Measurements from ENCODE around the gene CEP70.

CEP70 gene

DNA sequence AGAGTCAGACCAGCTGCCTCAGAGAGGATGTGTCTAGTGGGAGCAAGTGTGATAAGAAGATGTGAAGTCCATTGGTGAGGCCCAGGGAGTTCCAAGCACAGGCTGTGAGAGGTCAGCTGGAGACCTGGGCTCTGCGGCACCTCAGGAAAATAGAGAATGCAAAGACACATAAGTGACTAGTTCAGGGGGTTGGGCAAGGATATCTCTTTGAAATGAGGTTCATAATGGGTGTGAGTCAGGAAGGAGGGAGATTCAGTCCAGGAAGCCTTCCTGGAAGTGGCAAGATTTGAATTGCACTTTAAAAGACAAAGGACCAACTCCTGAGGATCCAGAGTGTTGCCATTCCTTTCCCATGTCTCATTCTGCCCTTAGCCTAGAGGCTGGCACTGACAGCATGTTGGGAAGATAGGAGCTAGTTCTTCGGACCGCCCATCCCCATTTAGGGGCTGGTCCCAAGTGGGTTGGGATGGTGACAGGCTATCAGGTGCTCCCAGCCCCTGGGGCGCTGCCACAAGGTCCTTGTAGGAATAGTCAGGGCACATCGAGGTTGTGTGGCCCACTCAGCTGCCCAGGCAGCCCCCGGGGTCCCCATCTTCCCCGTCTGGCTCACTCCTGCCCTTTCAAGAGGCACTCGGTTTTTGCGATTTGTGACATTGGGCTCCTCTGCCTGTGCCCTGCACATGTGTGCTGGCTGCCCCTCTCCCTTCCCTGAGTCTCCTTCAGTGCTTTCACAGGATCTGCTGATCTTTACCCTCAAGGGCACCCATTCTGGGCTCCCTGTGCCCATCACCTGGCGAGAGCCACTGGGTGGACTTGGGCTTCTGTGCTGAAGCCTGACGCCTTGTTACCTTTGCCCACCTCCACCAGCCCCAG is 136.0 kb downstream of the CEP70 start:
- no peak for TF ChIP-seq BACH2 (CRISPR knock-in tag; IDR thresholded peaks at IDR 0.05; ENCODE audit: borderline replicate concordance)
- no peak for TF ChIP-seq ZFP30 (CRISPR knock-in tag; IDR thresholded peaks at IDR 0.05)
- TF ChIP-seq, protein P1, sequence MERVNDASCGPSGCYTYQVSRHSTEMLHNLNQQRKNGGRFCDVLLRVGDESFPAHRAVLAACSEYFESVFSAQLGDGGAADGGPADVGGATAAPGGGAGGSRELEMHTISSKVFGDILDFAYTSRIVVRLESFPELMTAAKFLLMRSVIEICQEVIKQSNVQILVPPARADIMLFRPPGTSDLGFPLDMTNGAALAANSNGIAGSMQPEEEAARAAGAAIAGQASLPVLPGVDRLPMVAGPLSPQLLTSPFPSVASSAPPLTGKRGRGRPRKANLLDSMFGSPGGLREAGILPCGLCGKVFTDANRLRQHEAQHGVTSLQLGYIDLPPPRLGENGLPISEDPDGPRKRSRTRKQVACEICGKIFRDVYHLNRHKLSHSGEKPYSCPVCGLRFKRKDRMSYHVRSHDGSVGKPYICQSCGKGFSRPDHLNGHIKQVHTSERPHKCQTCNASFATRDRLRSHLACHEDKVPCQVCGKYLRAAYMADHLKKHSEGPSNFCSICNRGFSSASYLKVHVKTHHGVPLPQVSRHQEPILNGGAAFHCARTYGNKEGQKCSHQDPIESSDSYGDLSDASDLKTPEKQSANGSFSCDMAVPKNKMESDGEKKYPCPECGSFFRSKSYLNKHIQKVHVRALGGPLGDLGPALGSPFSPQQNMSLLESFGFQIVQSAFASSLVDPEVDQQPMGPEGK (CRISPR knock-in tag; IDR thresholded peaks at IDR 0.05; ENCODE audit: borderline replicate concordance): no peak
- TF ChIP-seq CSDC2 (CRISPR knock-in tag; IDR thresholded peaks at IDR 0.05): no peak
- no peak for TF ChIP-seq ZFP3 (CRISPR knock-in tag; IDR thresholded peaks at IDR 0.05)
- TF ChIP-seq, protein P2, sequence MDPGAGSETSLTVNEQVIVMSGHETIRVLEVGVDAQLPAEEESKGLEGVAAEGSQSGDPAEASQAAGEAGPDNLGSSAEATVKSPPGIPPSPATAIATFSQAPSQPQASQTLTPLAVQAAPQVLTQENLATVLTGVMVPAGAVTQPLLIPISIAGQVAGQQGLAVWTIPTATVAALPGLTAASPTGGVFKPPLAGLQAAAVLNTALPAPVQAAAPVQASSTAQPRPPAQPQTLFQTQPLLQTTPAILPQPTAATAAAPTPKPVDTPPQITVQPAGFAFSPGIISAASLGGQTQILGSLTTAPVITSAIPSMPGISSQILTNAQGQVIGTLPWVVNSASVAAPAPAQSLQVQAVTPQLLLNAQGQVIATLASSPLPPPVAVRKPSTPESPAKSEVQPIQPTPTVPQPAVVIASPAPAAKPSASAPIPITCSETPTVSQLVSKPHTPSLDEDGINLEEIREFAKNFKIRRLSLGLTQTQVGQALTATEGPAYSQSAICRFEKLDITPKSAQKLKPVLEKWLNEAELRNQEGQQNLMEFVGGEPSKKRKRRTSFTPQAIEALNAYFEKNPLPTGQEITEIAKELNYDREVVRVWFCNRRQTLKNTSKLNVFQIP (CRISPR knock-in tag; IDR thresholded peaks at IDR 0.05; ENCODE audit: borderline replicate concordance, low read depth): no peak
- TF ChIP-seq, protein P3, sequence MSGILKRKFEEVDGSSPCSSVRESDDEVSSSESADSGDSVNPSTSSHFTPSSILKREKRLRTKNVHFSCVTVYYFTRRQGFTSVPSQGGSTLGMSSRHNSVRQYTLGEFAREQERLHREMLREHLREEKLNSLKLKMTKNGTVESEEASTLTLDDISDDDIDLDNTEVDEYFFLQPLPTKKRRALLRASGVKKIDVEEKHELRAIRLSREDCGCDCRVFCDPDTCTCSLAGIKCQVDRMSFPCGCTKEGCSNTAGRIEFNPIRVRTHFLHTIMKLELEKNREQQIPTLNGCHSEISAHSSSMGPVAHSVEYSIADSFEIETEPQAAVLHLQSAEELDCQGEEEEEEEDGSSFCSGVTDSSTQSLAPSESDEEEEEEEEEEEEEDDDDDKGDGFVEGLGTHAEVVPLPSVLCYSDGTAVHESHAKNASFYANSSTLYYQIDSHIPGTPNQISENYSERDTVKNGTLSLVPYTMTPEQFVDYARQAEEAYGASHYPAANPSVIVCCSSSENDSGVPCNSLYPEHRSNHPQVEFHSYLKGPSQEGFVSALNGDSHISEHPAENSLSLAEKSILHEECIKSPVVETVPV (CRISPR knock-in tag; IDR thresholded peaks at IDR 0.05): no peak
- TF ChIP-seq, protein P4, sequence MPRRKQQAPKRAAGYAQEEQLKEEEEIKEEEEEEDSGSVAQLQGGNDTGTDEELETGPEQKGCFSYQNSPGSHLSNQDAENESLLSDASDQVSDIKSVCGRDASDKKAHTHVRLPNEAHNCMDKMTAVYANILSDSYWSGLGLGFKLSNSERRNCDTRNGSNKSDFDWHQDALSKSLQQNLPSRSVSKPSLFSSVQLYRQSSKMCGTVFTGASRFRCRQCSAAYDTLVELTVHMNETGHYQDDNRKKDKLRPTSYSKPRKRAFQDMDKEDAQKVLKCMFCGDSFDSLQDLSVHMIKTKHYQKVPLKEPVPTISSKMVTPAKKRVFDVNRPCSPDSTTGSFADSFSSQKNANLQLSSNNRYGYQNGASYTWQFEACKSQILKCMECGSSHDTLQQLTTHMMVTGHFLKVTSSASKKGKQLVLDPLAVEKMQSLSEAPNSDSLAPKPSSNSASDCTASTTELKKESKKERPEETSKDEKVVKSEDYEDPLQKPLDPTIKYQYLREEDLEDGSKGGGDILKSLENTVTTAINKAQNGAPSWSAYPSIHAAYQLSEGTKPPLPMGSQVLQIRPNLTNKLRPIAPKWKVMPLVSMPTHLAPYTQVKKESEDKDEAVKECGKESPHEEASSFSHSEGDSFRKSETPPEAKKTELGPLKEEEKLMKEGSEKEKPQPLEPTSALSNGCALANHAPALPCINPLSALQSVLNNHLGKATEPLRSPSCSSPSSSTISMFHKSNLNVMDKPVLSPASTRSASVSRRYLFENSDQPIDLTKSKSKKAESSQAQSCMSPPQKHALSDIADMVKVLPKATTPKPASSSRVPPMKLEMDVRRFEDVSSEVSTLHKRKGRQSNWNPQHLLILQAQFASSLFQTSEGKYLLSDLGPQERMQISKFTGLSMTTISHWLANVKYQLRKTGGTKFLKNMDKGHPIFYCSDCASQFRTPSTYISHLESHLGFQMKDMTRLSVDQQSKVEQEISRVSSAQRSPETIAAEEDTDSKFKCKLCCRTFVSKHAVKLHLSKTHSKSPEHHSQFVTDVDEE (CRISPR knock-in tag; IDR thresholded peaks at IDR 0.05): no peak
- no peak for TF ChIP-seq ESRRG (CRISPR knock-in tag; IDR thresholded peaks at IDR 0.05)
- TF ChIP-seq ZNF565 (CRISPR knock-in tag; conservative IDR thresholded peaks at IDR 0.05; ENCODE audit: low read depth): no peak
- no peak for ATAC-seq

DNA sequence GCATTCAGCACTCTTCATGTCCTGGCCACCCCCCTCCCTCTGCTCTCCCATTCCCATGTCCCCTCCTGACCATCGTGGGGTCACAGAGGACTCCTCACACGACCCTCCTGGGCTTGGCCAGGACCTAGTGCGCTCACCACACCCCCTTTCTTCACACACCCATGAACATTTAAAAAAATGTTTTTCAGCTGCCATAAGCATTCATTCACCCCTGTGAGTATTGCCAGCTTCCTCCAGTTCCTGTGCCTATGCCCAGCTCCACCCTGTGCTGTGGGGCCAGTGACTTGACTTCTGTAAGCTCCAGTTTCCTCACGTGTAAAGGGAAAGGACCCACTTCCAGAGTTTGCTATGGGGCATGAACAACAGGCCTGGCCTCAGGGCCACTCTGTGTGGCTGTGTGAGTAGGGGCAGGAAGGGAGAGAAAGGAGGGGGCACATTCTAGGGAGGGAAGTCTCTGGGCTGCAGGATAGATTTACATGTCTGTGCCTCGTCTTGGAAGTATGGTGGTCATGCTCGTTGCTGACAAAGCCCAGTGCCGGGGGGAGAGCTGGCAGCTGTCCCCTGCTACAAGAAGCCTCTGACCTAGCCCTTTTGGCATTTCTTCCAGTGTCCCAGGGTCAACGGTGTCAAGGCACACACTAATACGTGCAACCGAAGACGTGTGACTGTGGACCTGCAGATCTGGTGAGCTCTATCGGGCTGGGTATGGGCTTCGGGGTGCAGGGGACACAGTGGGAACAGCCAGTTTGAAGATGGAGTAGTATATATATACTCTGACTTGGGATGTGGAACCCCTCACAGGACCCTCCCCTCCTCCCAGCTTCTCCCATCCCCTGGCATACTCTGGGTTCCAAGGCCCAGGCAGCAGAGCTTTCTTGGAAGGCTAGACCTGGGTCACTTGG is 136.8 kb downstream of the CEP70 start:
- ATAC-seq: peak; percentile 9; the same call in 2 of the 3 replicates

More for the DNA sequence above, 136.8 kb downstream of the CEP70 start:
- no peak for TF ChIP-seq ZNF565 (CRISPR knock-in tag; conservative IDR thresholded peaks at IDR 0.05; ENCODE audit: low read depth)
- TF ChIP-seq PPARA (CRISPR knock-in tag; IDR thresholded peaks at IDR 0.05; ENCODE audit: borderline replicate concordance): no peak
- TF ChIP-seq, protein P5, sequence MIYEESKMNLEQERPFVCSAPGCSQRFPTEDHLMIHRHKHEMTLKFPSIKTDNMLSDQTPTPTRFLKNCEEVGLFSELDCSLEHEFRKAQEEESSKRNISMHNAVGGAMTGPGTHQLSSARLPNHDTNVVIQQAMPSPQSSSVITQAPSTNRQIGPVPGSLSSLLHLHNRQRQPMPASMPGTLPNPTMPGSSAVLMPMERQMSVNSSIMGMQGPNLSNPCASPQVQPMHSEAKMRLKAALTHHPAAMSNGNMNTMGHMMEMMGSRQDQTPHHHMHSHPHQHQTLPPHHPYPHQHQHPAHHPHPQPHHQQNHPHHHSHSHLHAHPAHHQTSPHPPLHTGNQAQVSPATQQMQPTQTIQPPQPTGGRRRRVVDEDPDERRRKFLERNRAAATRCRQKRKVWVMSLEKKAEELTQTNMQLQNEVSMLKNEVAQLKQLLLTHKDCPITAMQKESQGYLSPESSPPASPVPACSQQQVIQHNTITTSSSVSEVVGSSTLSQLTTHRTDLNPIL (CRISPR knock-in tag; IDR thresholded peaks at IDR 0.05; ENCODE audit: low read depth): no peak
- TF ChIP-seq ZFP30 (CRISPR knock-in tag; IDR thresholded peaks at IDR 0.05): no peak
- TF ChIP-seq ARNTL (CRISPR knock-in tag; IDR thresholded peaks at IDR 0.05; ENCODE audit: borderline replicate concordance, low read depth): no peak
- TF ChIP-seq, protein P4 (CRISPR knock-in tag; IDR thresholded peaks at IDR 0.05): no peak
- no peak for TF ChIP-seq ISL1 (CRISPR knock-in tag; IDR thresholded peaks at IDR 0.05)
- no peak for TF ChIP-seq ZFP3 (CRISPR knock-in tag; IDR thresholded peaks at IDR 0.05)
- TF ChIP-seq ESRRG (CRISPR knock-in tag; IDR thresholded peaks at IDR 0.05): no peak
- no peak for TF ChIP-seq BACH2 (CRISPR knock-in tag; IDR thresholded peaks at IDR 0.05; ENCODE audit: borderline replicate concordance)
- TF ChIP-seq RARB (CRISPR knock-in tag; IDR thresholded peaks at IDR 0.05): no peak
